COLO668 (cell line): Measurements from ENCODE around the gene AADACL2.
"Not testable (repeated sequence)": the region's sequence is repeated elsewhere in the genome, so short reads cannot be mapped to it uniquely, and the experiment has no call there.

Experiments used
- DNase-seq: peaks from one replicate; lab custom pipeline; 2025; ENCODE audit not compliant: unreplicated experiment; lab: John Stamatoyannopoulos, UW

AADACL2 gene

GRCh38 chr3:151733613-151734012, at the start of gene AADACL2:
AADACL2 (plus strand) TSS chr3:151733927; CDS start chr3:151734036, 109 bp downstream.
- no peak for DNase-seq

GRCh38 chr3:151684094-151684493, 49.6 kb upstream of the AADACL2 start:
- no peak for DNase-seq

DNA sequence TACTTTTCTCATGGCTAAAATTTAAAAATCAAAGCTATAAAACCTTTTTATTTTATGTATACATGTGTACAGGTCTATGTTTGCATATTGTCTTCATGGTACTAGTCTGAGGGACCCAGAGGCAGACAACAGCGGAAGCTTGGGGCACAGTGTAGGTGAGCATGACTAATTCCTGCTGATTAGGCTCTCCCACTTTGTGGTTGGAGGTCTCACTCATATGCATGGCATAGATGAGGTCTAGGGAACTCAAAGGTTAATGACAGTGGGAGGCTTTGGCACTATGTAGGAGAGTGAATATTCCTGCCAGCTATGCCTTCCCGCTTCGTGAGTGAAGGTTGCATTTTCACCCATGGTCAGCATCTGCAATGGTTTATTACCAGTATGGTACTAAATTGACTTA, 47.5 kb upstream of the AADACL2 start:
- no peak for DNase-seq

- no peak for DNase-seq
Measured at GRCh38 chr3:151687076-151687475, 46.7 kb upstream of the AADACL2 start.

DNA sequence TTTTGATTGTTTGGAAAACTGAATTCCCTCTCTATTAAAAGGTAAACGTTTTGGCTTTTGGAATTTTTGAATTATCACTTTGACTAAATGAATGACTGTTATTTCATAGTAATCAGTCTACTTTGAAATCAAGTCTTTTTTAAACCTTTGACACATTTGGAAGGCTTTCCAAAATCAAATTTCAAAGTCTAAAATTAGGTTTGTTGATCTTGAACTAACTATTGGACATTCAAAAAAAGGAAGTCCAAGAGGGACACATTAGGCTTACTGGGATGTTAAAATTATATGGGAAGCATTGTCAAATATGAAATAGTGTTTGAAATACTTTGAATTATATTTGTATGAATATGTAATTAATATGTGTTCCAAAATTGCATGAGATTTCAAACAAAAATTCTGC, 45.2 kb upstream of the AADACL2 start:
- DNase-seq: no peak

- no peak for DNase-seq
Measured at GRCh38 chr3:151690645-151691044, 43.1 kb upstream of the AADACL2 start.

DNA sequence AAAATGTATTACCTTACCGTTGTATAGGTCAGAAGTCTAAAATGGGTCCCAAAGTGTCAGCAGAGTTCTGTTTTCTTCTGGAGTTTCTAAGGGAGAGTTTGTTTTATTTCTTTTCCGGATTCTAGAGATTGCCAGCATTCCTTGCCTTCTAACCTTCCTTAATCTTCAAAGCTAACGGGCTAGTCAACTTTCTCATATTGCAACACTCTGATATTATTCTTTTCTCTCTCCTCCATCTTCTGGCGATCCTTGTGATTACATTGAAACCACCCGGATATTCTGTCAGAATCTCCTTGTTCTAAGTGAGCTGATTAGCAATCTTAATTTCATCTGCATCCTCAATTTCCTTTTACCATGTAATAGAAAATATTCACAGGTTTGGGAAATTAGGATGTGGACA, 36.2 kb upstream of the AADACL2 start:
- DNase-seq: no peak

GRCh38 chr3:151707216-151707615, 26.5 kb upstream of the AADACL2 start:
- DNase-seq: no peak

- no peak for DNase-seq
Measured at GRCh38 chr3:151708868-151709267, 24.9 kb upstream of the AADACL2 start.

DNA sequence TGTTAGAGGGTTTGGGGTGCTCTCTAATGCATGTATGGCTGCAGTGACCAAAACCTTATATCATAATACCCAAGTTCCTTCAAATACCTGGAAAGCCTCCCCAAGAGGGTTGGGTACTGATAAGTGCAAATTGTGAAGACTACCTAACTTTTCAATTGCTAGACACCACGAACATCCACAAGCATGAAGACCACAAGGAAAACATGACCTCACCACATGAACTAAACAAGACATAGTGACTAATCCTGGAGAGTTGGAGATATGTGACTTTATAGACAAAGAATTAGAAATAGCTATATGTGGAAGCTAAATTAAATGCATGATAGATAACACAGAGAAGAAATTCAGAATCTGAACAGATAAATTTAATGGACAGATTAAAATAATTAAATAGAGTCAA, 23.9 kb upstream of the AADACL2 start:
- no peak for DNase-seq

GRCh38 chr3:151721294-151721693, 12.4 kb upstream of the AADACL2 start:
- no peak for DNase-seq

GRCh38 chr3:151722856-151723255, 10.9 kb upstream of the AADACL2 start:
- DNase-seq: peak; percentile 2

GRCh38 chr3:151724576-151725562, 8.9 kb upstream of the AADACL2 start:
- DNase-seq: no peak

DNA sequence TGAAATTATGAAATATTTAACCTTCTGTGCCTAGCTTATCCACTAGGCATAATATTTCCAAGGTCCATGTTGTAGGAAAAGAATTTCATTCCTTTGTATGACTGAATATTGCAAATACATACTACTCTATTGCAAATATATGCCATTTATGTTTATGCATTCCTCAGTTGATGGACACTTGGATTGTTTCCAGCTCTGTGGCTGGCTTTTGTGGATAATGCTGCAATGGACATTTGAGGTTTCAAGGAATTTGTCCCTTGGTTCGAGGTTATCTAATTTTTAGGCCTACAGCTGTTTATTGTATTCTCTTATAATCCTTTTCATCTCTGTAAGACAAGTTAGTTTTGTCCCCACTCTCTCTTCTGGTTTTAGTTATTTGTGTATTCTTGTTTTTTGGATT, 7.7 kb upstream of the AADACL2 start:
- no peak for DNase-seq

DNA sequence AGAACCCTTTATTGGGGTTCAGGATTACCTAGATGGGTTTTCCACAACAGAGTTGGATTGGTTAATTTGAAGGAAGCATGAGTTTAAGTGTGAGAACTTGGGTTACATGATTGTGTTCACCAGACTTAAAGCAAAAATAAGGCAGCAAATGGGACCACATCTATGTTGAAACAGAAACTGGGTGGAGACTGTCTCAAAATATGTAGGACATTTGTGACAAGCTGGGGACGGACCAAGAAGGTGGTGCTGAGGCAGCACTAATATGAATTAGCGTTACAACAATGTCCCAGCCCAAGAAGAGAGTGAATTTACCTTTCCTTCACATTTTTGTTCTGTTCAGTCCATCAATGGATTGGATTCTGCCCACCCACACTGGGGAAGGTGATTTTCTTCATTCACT, 866 bp upstream of the AADACL2 start:
- no peak for DNase-seq

DNA sequence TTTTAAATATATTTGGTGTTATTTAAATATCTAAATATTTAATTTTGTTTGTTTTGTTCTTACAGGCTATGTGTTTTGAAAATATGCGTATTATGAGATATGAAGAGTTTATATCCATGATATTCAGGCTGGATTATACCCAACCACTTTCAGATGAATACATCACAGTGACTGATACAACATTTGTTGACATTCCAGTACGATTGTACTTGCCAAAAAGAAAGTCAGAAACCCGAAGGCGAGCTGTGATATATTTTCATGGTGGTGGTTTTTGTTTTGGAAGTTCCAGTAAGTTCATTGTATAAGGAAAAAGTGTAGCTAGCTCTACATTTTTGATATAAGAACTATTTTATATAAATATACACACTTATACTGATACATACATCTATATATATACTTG, 6.9 kb downstream of the AADACL2 start:
- no peak for DNase-seq

DNA sequence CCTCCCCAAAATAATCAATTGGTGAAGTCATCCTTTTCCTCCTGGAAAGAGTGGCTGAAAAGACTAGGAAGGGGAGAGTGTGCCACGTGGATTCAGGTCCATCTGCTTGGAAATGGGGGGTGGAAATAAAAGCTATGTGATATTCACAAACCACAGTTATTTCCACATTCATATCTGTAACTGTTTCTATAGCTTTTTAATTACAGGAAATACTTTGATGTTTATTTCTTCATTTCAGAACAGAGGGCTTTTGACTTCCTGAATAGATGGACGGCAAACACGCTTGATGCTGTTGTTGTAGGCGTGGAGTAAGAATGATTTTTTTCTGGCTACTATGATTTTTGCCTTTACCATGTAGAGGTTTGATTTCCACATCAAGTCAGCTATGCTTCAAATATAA, 10.1 kb downstream of the AADACL2 start:
- no peak for DNase-seq

GRCh38 chr3:151750181-151750580, 16.5 kb downstream of the AADACL2 start:
- DNase-seq: no peak

GRCh38 chr3:151750678-151751077, 17.0 kb downstream of the AADACL2 start:
- no peak for DNase-seq

- no peak for DNase-seq
Measured at GRCh38 chr3:151751161-151751560, 17.4 kb downstream of the AADACL2 start.

DNA sequence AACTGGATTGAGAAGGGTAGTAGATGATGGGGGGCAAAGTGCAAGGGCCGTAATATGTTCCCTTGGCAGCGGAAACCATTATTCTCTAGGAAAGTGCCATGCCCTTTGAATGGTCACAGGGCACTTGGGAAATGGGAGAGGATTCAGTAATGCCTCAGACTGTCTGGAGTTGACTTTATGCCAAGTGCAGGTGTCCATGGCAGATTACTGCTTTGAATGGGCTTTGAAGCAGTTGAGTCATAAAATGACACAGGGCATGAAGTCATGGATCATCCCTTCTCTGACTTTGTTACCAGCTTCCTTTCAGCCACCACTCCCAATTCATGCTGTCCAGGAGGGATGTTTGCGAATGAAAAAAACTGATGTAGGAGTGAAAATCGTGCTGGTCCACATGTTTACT, 20.1 kb downstream of the AADACL2 start:
- DNase-seq: no peak

DNA sequence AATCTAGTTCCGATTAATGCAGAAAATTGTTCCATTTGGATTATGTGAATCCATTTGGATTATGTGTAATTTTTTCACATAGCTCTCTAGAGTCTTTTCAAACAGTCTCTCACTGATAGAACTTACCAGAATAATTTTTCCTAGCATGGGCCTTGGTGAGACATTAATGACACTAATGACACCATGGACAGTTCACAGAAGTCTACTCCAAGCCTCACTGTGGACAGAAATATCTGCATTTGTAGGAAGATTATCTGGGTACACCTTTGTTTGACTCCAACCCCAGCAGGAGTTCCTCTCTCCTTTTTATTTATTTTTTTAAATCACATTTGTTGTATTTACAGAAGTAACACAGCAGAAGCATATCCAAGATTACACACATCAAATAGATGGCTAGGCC, 27.9 kb downstream of the AADACL2 start:
- no peak for DNase-seq

DNA sequence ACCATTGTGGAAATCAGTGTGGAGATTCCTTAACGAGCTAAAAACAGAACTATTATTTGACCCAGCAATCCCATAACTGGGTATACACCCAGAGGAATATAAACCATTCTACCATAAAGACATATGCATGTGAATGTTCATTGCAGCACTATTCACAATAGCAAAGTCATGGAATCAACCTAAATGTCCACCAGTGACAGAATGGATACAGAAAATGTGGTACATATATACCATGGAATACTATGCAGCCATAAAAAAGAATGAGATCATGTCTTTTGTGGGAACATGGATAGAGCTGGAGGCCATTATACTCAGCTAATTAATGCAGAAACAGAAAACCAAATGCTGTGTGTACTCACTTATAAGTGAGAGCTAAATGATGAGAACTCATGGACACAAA, 31.0 kb downstream of the AADACL2 start:
- DNase-seq: not testable (repeated sequence)
